Colonic mucosa (tissue), 4 donors: Measurements from ENCODE around the gene WDR49. TPM values are rescaled to one million over a fixed set of nuclear protein-coding genes. Genes with fewer than 3 reads are reported as not detected.

Experiments used
- DNase-seq: peaks from one replicate; pipeline ENCODE4 v3.0.0-alpha.2; 2020
- H3K27ac ChIP-seq: fragments of 200-600 bp; one replicate; pipeline ENCODE4 v1.8.0; 2021
- H3K27me3 ChIP-seq: fragments of 200-600 bp; one replicate; pipeline ENCODE4 v1.8.0; 2021
- H3K36me3 ChIP-seq: fragments of 200-600 bp; one replicate; pipeline ENCODE4 v1.8.0; 2021
- H3K4me1 ChIP-seq: fragments of 200-600 bp; one replicate; pipeline ENCODE4 v1.8.0; 2021; ENCODE audit warnings: mild to moderate bottlenecking
- H3K4me3 ChIP-seq: fragments of 200-600 bp; one replicate; pipeline ENCODE4 v1.8.0; 2021
- H3K9ac ChIP-seq, 2 donors: one replicate each; pipeline ENCODE4 v1.7.0; 2013; ENCODE audit warnings: control low read depth in 2 of 2, low read depth in 2 of 2, low read length in 2 of 2
- H3K9me3 ChIP-seq: fragments of 200-600 bp; one replicate; pipeline ENCODE4 v1.8.0; 2021
- intact Hi-C: fragments of 100-400 bp; cut with DNase I; formaldehyde crosslinking; loops from one replicate; pipeline ENCODE4 v1.14.1; 2022
- total RNA-seq, 2 donors: library from RNA; stranded (reverse); fragmentation: NEBNext Ultra II Directional in 1 of 2; extraction: Animal tissue kit (Norgen Biotek cat#: 25700) in 1 of 2; gene quantifications; one replicate each; pipeline ENCODE4 v1.2.1, GENCODE V29; 2021
- TF ChIP-seq, protein P1 (sequence below): fragments of 200-600 bp; IDR thresholded peaks from one replicate; pipeline ENCODE4 v1.8.0; 2022; ENCODE audit warnings: antibody characterized with exemption, mild to moderate bottlenecking
- donor health status: healthy.
- donor health status: DM: no; HTN: no; CAD: no.
- donor health status: DM: no; HTN: no; CAD: no.

WDR49 gene
- under 1 TPM in 1 of 2 donors, not detected in 1; 0.98 TPM for total RNA-seq

DNA sequence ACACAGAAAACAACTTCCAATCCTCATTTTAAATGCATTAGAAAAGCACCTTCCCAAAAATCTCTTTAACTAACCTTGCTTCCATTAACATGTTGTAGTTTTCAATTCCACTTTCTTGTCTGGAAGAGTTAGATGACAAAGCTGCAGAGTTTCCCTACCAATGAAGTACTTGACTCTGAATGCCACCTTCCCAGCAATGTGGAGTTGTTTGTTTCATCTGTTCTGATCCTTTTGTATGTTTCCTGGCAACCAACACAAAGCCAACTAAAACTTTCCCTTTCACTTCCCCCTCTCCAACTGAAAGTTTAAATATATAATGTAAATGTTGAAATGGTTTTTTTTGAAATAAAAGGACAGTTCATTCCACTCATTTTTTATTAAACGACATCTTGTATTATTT is at the start of gene WDR49:
Gene WDR49, minus strand, starts transcription at position 183 of the 400 bp plus-strand sequence. CDS start 517 bp downstream, outside the sequence.
- H3K9ac ChIP-seq, result no peak within 1 kb of the TSS
- H3K4me3 ChIP-seq, result no peak within 1 kb of the TSS
- DNase-seq, result no peak
- H3K36me3 ChIP-seq, result no peaks in the 10 kb centered on the region
- TF ChIP-seq, protein P1, sequence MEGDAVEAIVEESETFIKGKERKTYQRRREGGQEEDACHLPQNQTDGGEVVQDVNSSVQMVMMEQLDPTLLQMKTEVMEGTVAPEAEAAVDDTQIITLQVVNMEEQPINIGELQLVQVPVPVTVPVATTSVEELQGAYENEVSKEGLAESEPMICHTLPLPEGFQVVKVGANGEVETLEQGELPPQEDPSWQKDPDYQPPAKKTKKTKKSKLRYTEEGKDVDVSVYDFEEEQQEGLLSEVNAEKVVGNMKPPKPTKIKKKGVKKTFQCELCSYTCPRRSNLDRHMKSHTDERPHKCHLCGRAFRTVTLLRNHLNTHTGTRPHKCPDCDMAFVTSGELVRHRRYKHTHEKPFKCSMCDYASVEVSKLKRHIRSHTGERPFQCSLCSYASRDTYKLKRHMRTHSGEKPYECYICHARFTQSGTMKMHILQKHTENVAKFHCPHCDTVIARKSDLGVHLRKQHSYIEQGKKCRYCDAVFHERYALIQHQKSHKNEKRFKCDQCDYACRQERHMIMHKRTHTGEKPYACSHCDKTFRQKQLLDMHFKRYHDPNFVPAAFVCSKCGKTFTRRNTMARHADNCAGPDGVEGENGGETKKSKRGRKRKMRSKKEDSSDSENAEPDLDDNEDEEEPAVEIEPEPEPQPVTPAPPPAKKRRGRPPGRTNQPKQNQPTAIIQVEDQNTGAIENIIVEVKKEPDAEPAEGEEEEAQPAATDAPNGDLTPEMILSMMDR, result no peak
- no peaks in the 10 kb centered on the region for H3K27me3 ChIP-seq
- H3K27ac ChIP-seq, result no peak within 1 kb of the TSS
- intact Hi-C loops, result no loop called here
- no peaks in the 10 kb centered on the region for H3K4me1 ChIP-seq
- H3K9me3 ChIP-seq, result no peaks in the 10 kb centered on the region

DNA sequence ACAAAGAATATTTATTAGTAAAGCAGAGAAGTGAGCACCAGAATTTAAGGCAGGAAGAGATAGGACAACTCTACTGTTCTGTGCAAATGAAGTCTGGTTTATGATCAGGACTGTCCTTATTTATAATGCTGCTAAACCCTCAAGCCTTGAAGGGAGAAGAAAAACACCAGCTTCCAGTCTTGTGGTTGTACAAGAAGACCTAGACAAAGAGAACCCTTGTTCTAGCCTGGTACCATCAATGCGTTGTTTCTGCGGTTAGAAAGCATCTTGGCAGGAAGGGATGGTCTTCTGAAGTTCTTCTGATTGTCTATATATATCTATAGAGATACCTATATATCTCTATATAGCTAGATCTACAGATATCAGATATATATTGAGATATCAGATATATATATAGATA is 47.2 kb upstream of the WDR49 start:
- Histone ChIP-seq H3K36me3 (no peaks in the 10 kb centered on the region), H3K4me1 (no peaks in the 10 kb centered on the region), H3K9me3 (no peaks in the 10 kb centered on the region), H3K9ac (no peak overlapping the region), H3K27me3 (no peaks in the 10 kb centered on the region), H3K27ac (no peak overlapping the region), H3K4me3 (no peak overlapping the region)
- DNase-seq, result no peak
- intact Hi-C loops, result no loop called here
- TF ChIP-seq, protein P1, result no peak

DNA sequence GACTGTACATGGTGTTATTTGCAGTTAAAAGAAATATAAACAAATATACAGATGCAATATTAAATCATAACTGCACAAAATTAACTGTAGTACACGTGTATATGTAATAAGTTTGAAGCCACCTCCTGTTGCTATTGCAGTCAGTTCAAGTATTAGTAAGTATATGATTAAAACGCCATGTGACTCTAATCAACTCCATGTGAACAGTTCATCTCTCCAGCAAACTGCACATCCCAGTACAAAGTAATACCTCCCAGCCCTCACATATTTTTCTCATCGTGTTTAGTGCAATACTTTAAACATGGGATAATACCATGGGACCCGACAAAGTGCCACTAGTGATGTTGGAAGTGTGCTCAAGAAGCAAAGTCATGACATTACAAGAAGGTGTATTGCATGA is 46.3 kb upstream of the WDR49 start:
- no peak overlapping the region for H3K9ac ChIP-seq
- DNase-seq, result no peak
- H3K4me3 ChIP-seq, result no peak overlapping the region
- no peaks in the 10 kb centered on the region for H3K27me3 ChIP-seq
- intact Hi-C loops, result no loop called here
- no peaks in the 10 kb centered on the region for H3K4me1 ChIP-seq
- no peaks in the 10 kb centered on the region for H3K36me3 ChIP-seq
- TF ChIP-seq, protein P1, result no peak
- no peak overlapping the region for H3K27ac ChIP-seq
- no peaks in the 10 kb centered on the region for H3K9me3 ChIP-seq

DNA sequence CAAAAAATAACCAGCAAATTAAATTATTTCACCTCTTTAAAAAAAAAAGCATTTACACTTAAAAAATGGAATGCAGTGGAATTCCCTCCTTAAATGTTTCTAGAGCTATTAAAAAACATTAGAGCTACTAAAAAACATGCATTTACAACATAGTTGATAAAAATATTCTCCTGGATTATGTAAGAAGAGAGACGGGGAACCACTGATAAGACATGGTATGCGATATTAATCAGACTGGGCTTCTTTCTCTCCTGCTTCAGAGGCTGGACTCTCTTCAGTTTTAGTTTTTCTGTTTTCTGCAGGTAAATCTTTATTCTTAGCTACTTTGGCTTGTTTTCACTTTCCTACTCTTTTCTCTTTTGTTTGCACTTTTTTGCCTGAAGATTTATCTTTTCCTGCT is 40.4 kb upstream of the WDR49 start:
- no peaks in the 10 kb centered on the region for H3K36me3 ChIP-seq

DNA sequence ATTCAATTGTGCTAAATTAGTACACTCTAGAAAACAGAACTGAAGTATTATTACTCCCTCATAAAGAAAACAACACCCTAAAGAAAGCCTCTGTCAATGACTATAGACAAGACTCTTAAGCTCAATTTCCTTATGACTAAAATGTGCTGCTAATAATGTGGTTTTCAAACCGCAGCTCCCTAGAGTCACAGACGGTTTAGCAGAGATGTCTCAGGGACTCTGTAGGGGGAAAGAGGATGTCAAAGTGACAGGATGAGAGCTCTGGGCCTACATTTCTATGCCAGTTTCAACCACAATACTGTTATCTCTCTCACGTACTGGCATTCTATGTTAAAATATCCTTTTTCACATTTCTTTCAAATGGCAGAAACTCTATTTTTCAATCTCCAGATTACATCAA is 37.6 kb upstream of the WDR49 start:
- DNase-seq, result no peak

More for the DNA sequence above, 40.4 kb upstream of the WDR49 start:
- intact Hi-C loops, result no loop called here
- Histone ChIP-seq H3K9me3 (no peaks in the 10 kb centered on the region), H3K4me1 (no peaks in the 10 kb centered on the region), H3K9ac (no peak overlapping the region), H3K27ac (no peak overlapping the region), H3K4me3 (no peak overlapping the region), H3K27me3 (no peaks in the 10 kb centered on the region)
- DNase-seq, result no peak
- TF ChIP-seq, protein P1, result no peak

More for the DNA sequence above, 37.6 kb upstream of the WDR49 start:
- no peaks in the 10 kb centered on the region for H3K27me3 ChIP-seq
- no peaks in the 10 kb centered on the region for H3K9me3 ChIP-seq
- H3K9ac ChIP-seq, result no peak overlapping the region
- no peaks in the 10 kb centered on the region for H3K36me3 ChIP-seq
- no peak overlapping the region for H3K4me3 ChIP-seq
- intact Hi-C loops, result no loop called here
- no peaks in the 10 kb centered on the region for H3K4me1 ChIP-seq
- no peak overlapping the region for H3K27ac ChIP-seq
- TF ChIP-seq, protein P1, result no peak
